ENCODE results near the gene SRGAP3.

DNA sequence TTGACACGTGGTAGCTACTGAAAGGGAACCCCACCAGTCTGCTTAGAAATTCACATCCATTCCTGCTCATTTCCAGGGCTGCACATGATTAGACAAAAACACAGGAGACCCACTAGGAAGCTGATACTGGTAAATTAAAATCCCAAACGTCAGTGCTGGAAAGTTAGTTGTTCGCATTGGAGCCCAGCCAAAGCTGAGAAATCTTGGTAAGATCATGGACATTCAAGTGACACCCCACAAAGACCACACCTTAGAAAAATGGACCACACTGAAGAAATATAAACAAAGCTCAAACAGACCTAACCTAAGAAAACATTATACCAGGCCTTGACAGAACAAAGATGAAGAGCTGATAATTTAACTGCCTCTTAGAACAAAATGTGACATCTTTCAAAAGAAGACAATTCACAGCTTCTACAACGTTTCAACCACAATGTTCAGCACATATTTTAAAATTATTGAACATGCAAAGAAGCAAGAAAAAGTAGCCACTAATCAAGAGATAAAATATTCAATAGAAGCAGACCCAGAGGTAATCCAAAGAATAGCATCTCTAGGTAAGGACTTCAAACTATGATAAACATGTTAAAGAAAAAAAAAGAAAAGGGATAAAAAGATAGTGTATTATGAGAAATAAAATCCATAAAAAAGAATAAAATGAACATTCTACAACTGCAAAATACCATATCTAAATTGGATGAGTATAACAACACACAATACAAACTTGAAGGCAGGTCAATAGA lies 306.5 kb downstream of the SRGAP3 start:
- TF ChIP-seq, protein P1, sequence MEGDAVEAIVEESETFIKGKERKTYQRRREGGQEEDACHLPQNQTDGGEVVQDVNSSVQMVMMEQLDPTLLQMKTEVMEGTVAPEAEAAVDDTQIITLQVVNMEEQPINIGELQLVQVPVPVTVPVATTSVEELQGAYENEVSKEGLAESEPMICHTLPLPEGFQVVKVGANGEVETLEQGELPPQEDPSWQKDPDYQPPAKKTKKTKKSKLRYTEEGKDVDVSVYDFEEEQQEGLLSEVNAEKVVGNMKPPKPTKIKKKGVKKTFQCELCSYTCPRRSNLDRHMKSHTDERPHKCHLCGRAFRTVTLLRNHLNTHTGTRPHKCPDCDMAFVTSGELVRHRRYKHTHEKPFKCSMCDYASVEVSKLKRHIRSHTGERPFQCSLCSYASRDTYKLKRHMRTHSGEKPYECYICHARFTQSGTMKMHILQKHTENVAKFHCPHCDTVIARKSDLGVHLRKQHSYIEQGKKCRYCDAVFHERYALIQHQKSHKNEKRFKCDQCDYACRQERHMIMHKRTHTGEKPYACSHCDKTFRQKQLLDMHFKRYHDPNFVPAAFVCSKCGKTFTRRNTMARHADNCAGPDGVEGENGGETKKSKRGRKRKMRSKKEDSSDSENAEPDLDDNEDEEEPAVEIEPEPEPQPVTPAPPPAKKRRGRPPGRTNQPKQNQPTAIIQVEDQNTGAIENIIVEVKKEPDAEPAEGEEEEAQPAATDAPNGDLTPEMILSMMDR (IDR thresholded peaks at IDR 0.05), result no peak
- no peak for TF ChIP-seq ZFX (IDR thresholded peaks at IDR 0.05; ENCODE audit: borderline replicate concordance)
